ENCODE results near the gene ZNF423.

The ZNF423 gene

DNA sequence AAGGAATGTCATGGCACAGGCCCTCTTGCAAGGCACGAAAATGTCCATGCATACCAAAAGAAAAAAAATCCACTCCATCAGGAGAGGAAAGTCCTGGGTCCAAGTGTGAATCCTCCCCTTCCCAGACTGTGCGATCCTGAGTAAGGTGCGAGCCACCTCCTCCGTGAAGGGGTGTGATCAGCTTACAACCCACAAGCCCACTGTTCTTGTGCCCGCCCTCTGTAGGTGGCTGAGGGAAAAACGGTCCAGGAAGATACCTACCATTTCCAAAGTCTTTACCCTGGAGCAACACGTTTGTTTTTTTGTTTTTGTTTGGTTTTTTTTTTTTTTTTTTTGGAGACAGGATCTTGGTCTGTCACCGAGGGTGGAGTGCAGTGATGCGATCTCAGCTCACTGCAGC lies 116.5 kb downstream of the ZNF423 start:
- H4K20me1 ChIP-seq (ENCODE audit: control insufficient read depth, insufficient read depth, low read depth, low read length) = no peaks in the 10 kb centered on the region
- H3K4me3 ChIP-seq (ENCODE audit: low read length) = no peak overlapping the region
- no peaks in the 10 kb centered on the region for H3K27me3 ChIP-seq (ENCODE audit: control insufficient read depth, low read length)
- no peaks in the 10 kb centered on the region for H3K36me3 ChIP-seq (ENCODE audit: control insufficient read depth, low read length)
- TF ChIP-seq, protein P1, sequence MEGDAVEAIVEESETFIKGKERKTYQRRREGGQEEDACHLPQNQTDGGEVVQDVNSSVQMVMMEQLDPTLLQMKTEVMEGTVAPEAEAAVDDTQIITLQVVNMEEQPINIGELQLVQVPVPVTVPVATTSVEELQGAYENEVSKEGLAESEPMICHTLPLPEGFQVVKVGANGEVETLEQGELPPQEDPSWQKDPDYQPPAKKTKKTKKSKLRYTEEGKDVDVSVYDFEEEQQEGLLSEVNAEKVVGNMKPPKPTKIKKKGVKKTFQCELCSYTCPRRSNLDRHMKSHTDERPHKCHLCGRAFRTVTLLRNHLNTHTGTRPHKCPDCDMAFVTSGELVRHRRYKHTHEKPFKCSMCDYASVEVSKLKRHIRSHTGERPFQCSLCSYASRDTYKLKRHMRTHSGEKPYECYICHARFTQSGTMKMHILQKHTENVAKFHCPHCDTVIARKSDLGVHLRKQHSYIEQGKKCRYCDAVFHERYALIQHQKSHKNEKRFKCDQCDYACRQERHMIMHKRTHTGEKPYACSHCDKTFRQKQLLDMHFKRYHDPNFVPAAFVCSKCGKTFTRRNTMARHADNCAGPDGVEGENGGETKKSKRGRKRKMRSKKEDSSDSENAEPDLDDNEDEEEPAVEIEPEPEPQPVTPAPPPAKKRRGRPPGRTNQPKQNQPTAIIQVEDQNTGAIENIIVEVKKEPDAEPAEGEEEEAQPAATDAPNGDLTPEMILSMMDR (IDR thresholded peaks at IDR 0.05; ENCODE audit: low read depth, low read length, poor library complexity, severe bottlenecking) = no peak
- H3K4me1 ChIP-seq (ENCODE audit: control insufficient read depth, low read length) = no peaks in the 10 kb centered on the region
- no peaks in the 10 kb centered on the region for H3K9me3 ChIP-seq (ENCODE audit: control insufficient read depth, insufficient read depth, low read length)
- no peaks in the 10 kb centered on the region for H3F3A ChIP-seq (ENCODE audit: control insufficient read depth, insufficient read depth)
- no peak overlapping the region for H3K4me2 ChIP-seq (ENCODE audit: low read length)
- no peaks in the 10 kb centered on the region for H3K79me2 ChIP-seq (ENCODE audit: control insufficient read depth, low read length)
- no peaks in the 10 kb centered on the region for H3K9me2 ChIP-seq (replicated peaks; ENCODE audit: control insufficient read depth, low read length)
- H3K27ac ChIP-seq (ENCODE audit: low read depth, low read length) = no peak overlapping the region

DNA sequence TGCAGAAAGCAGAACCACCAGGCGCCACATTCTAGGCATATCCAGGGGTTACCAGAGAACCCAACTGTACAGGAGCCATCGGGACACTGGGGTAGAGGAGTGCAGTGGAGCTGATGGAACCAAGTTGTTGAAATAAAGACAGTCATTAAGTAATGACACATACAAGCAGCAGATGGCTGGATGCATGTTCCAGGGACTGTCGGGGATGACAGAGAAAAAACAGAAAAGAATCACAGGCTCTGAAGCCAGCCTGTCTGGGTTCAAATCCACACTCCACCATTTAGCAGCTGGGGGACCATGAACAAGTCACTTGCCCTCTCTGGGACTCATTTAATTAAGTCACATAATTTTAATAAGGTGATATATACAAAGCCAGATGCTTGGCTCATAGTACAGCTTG lies 117.1 kb downstream of the ZNF423 start:
- Histone ChIP-seq H3K27me3 (ENCODE audit: control insufficient read depth, low read length) (no peaks in the 10 kb centered on the region), H3K4me3 (ENCODE audit: low read length) (no peak overlapping the region), H3K9me2 (replicated peaks; ENCODE audit: control insufficient read depth, low read length) (no peaks in the 10 kb centered on the region), H4K20me1 (ENCODE audit: control insufficient read depth, insufficient read depth, low read depth, low read length) (no peaks in the 10 kb centered on the region), H3F3A (ENCODE audit: control insufficient read depth, insufficient read depth) (no peaks in the 10 kb centered on the region), H3K36me3 (ENCODE audit: control insufficient read depth, low read length) (no peaks in the 10 kb centered on the region), H3K4me1 (ENCODE audit: control insufficient read depth, low read length) (no peaks in the 10 kb centered on the region), H3K9me3 (ENCODE audit: control insufficient read depth, insufficient read depth, low read length) (no peaks in the 10 kb centered on the region), H3K27ac (ENCODE audit: low read depth, low read length) (no peak overlapping the region), H3K79me2 (ENCODE audit: control insufficient read depth, low read length) (no peaks in the 10 kb centered on the region), H3K4me2 (ENCODE audit: low read length) (no peak overlapping the region)
- TF ChIP-seq, protein P1 (IDR thresholded peaks at IDR 0.05; ENCODE audit: low read depth, low read length, poor library complexity, severe bottlenecking) = no peak
- TF ChIP-seq EZH2phosphoT487 (IDR thresholded peaks at IDR 0.05; ENCODE audit: borderline replicate concordance, low read length) = no peak

DNA sequence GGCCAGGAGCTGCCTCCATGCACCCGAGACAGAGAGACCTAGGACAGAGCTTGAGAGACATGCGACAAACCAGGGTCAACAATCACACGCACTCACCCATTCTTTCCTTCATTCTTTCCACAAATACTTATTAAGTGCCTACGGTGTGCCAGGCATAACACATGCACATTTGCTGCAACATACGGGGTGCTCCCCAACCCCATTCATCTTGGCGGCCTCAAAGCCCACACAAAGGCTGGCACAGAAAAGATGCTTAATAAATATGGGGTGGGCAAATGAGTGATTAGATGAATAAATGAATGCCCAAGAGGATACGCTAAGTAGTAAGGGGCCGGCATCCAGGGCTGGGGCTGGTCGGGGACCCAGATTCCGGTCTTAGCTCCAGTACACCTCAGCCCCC lies 117.9 kb downstream of the ZNF423 start:
- no peaks in the 10 kb centered on the region for H3F3A ChIP-seq (ENCODE audit: control insufficient read depth, insufficient read depth)
- H4K20me1 ChIP-seq (ENCODE audit: control insufficient read depth, insufficient read depth, low read depth, low read length) = no peaks in the 10 kb centered on the region
- no peaks in the 10 kb centered on the region for H3K9me2 ChIP-seq (replicated peaks; ENCODE audit: control insufficient read depth, low read length)
- H3K4me2 ChIP-seq (ENCODE audit: low read length) = no peak overlapping the region
- no peak overlapping the region for H3K27ac ChIP-seq (ENCODE audit: low read depth, low read length)
- no peaks in the 10 kb centered on the region for H3K36me3 ChIP-seq (ENCODE audit: control insufficient read depth, low read length)
- TF ChIP-seq EZH2phosphoT487 (IDR thresholded peaks at IDR 0.05; ENCODE audit: borderline replicate concordance, low read length) = no peak
- TF ChIP-seq, protein P1 (IDR thresholded peaks at IDR 0.05; ENCODE audit: low read depth, low read length, poor library complexity, severe bottlenecking) = no peak
- H3K27me3 ChIP-seq (ENCODE audit: control insufficient read depth, low read length) = no peaks in the 10 kb centered on the region
- no peaks in the 10 kb centered on the region for H3K79me2 ChIP-seq (ENCODE audit: control insufficient read depth, low read length)
- no peak overlapping the region for H3K4me3 ChIP-seq (ENCODE audit: low read length)
- no peaks in the 10 kb centered on the region for H3K9me3 ChIP-seq (ENCODE audit: control insufficient read depth, insufficient read depth, low read length)
- H3K4me1 ChIP-seq (ENCODE audit: control insufficient read depth, low read length) = no peaks in the 10 kb centered on the region

DNA sequence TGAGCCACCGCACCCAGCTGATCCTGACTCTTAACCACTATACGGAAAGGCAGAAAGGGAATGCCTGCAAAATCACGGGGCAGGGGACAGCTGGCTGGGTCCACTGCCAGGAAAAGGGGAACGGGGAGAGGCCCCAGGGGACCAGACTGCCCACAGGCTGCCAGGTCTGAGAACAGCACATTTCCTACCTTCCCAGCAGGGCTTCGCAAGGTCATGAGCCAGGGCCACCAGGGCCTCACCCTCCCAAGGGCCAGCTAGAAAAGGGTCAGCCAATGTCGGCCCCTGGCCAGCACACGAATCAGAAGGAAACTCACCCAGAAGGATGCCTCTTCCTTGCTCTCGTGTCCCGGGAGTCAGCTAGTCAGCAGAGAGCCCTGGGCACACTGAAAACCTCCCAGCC lies 118.4 kb downstream of the ZNF423 start:
- no peaks in the 10 kb centered on the region for H3K9me3 ChIP-seq (ENCODE audit: control insufficient read depth, insufficient read depth, low read length)
- TF ChIP-seq EZH2phosphoT487 (IDR thresholded peaks at IDR 0.05; ENCODE audit: borderline replicate concordance, low read length) = no peak
- TF ChIP-seq, protein P1 (IDR thresholded peaks at IDR 0.05; ENCODE audit: low read depth, low read length, poor library complexity, severe bottlenecking) = no peak
- H3K27ac ChIP-seq (ENCODE audit: low read depth, low read length) = no peak overlapping the region
- H3K79me2 ChIP-seq (ENCODE audit: control insufficient read depth, low read length) = no peaks in the 10 kb centered on the region
- no peaks in the 10 kb centered on the region for H4K20me1 ChIP-seq (ENCODE audit: control insufficient read depth, insufficient read depth, low read depth, low read length)
- no peak overlapping the region for H3K4me2 ChIP-seq (ENCODE audit: low read length)
- no peaks in the 10 kb centered on the region for H3K9me2 ChIP-seq (replicated peaks; ENCODE audit: control insufficient read depth, low read length)
- H3K36me3 ChIP-seq (ENCODE audit: control insufficient read depth, low read length) = no peaks in the 10 kb centered on the region
- no peaks in the 10 kb centered on the region for H3K27me3 ChIP-seq (ENCODE audit: control insufficient read depth, low read length)
- no peak overlapping the region for H3K4me3 ChIP-seq (ENCODE audit: low read length)
- no peaks in the 10 kb centered on the region for H3K4me1 ChIP-seq (ENCODE audit: control insufficient read depth, low read length)
- no peaks in the 10 kb centered on the region for H3F3A ChIP-seq (ENCODE audit: control insufficient read depth, insufficient read depth)

All from DOHH2 (cell line).